Measurements from ENCODE around the gene RELN. TPM values are rescaled to one million over a fixed set of nuclear protein-coding genes. Genes with fewer than 3 reads are reported as not detected.

RELN gene
- total and polyA plus RNA-seq, 2 of the 13 experiments (the other 11 are each of a cell fraction or from before 2014, with no cell fraction given), result 315 to 332 TPM

GRCh38 chr7:103593691-103594090, 395.8 kb downstream of the RELN start:
- Histone ChIP-seq H3K79me2 (ENCODE audit: insufficient read depth, low read length) (no peaks in the 10 kb centered on the region), H4K20me1 (ENCODE audit: insufficient read depth, low read length) (no peaks in the 10 kb centered on the region), H3K27ac (ENCODE audit: extremely low read length, insufficient read depth, low read length) (no peak overlapping the region), H3K4me3 (replicated peaks in 1 of 3; ENCODE audit: insufficient read depth in 1 of 3, low read depth in 2 of 3, low read length in 3 of 3) (no peak overlapping the region), H3K9me3 (ENCODE audit: low read length) (no peaks in the 10 kb centered on the region), H3K4me2 (ENCODE audit: low read depth, low read length) (no peak overlapping the region), H3K27me3 (ENCODE audit: control insufficient read depth in 1 of 2, insufficient read depth in 2 of 2, low read length in 2 of 2) (no peaks in the 10 kb centered on the region), H3K9ac (ENCODE audit: insufficient read depth, low read depth, low read length) (no peak overlapping the region), H3K4me1 (ENCODE audit: insufficient read depth, low read length) (peaks cover 8% of the 10 kb centered on the region; the same call in 1 of the 2 replicates), H2AFZ (ENCODE audit: low read length) (no peak overlapping the region), H3K36me3 (replicated peaks in 1 of 2; ENCODE audit: control insufficient read depth in 1 of 2, insufficient read depth in 2 of 2, low read length in 2 of 2) (peaks cover 1 to 38% of the 10 kb centered on the region in 2 experiments; a peak in 4 of 5 replicates)
- ChIA-PET CTCF (ENCODE audit: low intra/inter-chr PET ratio, low total read pairs) (no interaction called here), POLR2A (no interaction called here)
- WGBS (ENCODE audit: low lambda C conversion rate), result 42% methylated on average over 2 of the region's 2 CpGs
- ATAC-seq (no peak), DNase-seq (ENCODE audit: low spot score) (no peak), FAIRE-seq (no peak)
- no TSS peak for BruUV-seq (replicated peaks)
- in situ Hi-C loops (cut with HindIII; ENCODE audit: extremely low pct_ligation_motif_present, low pct_unique_long_range_greater_than_20kb), result no loop called here
- TF ChIP-seq ZMAT5 (CRISPR knock-in tag; IDR thresholded peaks at IDR 0.05; ENCODE audit: borderline replicate concordance, low read depth) (no peak), ZNF17 (CRISPR knock-in tag; IDR thresholded peaks at IDR 0.05) (no peak), ONECUT2 (CRISPR knock-in tag; IDR thresholded peaks at IDR 0.05) (no peak), ZNF781 (CRISPR knock-in tag; IDR thresholded peaks at IDR 0.05; ENCODE audit: borderline replicate concordance, not compliant biosample characterization) (no peak), RELA (CRISPR knock-in tag; IDR thresholded peaks at IDR 0.05) (no peak), MBNL3 (CRISPR knock-in tag; conservative IDR thresholded peaks at IDR 0.05) (no peak), ZNF570 (CRISPR knock-in tag; IDR thresholded peaks at IDR 0.05; ENCODE audit: borderline replicate concordance) (no peak), ZNF891 (CRISPR knock-in tag; IDR thresholded peaks at IDR 0.05) (no peak), HNRNPH1 (optimal IDR thresholded peaks at IDR 0.05; ENCODE audit: low read depth, low read length) (no peak), ZNF790 (CRISPR knock-in tag; IDR thresholded peaks at IDR 0.05; ENCODE audit: borderline replicate concordance) (no peak), ZNF597 (CRISPR knock-in tag; IDR thresholded peaks at IDR 0.05) (no peak), JUN (CRISPR knock-in tag; IDR thresholded peaks at IDR 0.05) (no peak), POLR2AphosphoS2 (IDR thresholded peaks at IDR 0.05; ENCODE audit: low read depth, low read length) (no peak), TFE3 (CRISPR knock-in tag; IDR thresholded peaks at IDR 0.05) (no peak), CAMTA2 (CRISPR knock-in tag; IDR thresholded peaks at IDR 0.05; ENCODE audit: borderline replicate concordance) (no peak), ZC3H13 (CRISPR knock-in tag; IDR thresholded peaks at IDR 0.05) (no peak)
- intact Hi-C loops (cut with micrococcal nuclease; ENCODE audit: unreplicated experiment), result no loop called here
